Tibial nerve (tissue), 4 donors: ENCODE data around the gene MYH14. TPM values are rescaled to one million over a fixed set of nuclear protein-coding genes. Genes with fewer than 3 reads are reported as not detected.

Source experiments
- DNase-seq, 2 donors: peaks; one replicate each; pipeline ENCODE4 v3.0.0-alpha.2; 2019; ENCODE audit warnings: low spot score in 2 of 2
- H3K27ac ChIP-seq, 4 donors: fragments of 200-600 bp; sonication (generic) in 3 of 4; one replicate each; pipeline ENCODE4 v1.5.1; 2017 to 2019; ENCODE audit warnings: mild to moderate bottlenecking in 1 of 4
- H3K27me3 ChIP-seq, 2 donors: fragments of 200-600 bp; sonication (generic) in 1 of 2; one replicate each; pipeline versions ENCODE4 v1.5.1 to v1.6.0; 2017 to 2019
- H3K36me3 ChIP-seq, 3 donors: fragments of 200-600 bp; sonication (generic); one replicate each; pipeline ENCODE4 v1.5.1; 2018 to 2019
- H3K4me1 ChIP-seq, 4 donors: fragments of 200-600 bp; sonication (generic) in 3 of 4; one replicate each; pipeline ENCODE4 v1.5.1; 2017 to 2019
- H3K4me3 ChIP-seq, 4 donors: fragments of 200-600 bp; sonication (generic) in 3 of 4; one replicate each; pipeline ENCODE4 v1.5.1; 2017 to 2019; ENCODE audit warnings: mild to moderate bottlenecking in 1 of 4, moderate library complexity in 1 of 4
- H3K9me3 ChIP-seq, 4 donors: fragments of 200-600 bp; sonication (generic) in 3 of 4; one replicate each; pipeline ENCODE4 v1.5.1; 2017 to 2019
- CTCF ChIP-seq, 5 experiments: fragments of 200-600 bp in 3 of 5; fragments of 450-650 bp in 2 of 5; sonication (generic) in 3 of 5; IDR thresholded peaks; one replicate each; pipeline ENCODE4 v1.5.1; 2016 to 2019; ENCODE audit warnings: antibody characterized with exemption in 5 of 5, mild to moderate bottlenecking in 3 of 5, moderate library complexity in 2 of 5
- EP300 ChIP-seq, 2 donors: sonication (generic); formaldehyde crosslinking; IDR thresholded peaks; one replicate each; pipeline ENCODE4 v1.6.1; 2017; ENCODE audit warnings: antibody characterized with exemption in 2 of 2, mild to moderate bottlenecking in 1 of 2
- POLR2A ChIP-seq, 2 donors: fragments of 450-650 bp; IDR thresholded peaks; one replicate each; pipeline ENCODE4 v1.6.1; 2017; ENCODE audit warnings: antibody characterized with exemption in 2 of 2, mild to moderate bottlenecking in 2 of 2, moderate library complexity in 2 of 2
- WGBS, 2 donors: methylation state at CpG; one replicate each; pipeline ENCODE4 v1.1.5; 2018; 5-methylcytosine and 5-hydroxymethylcytosine counted together
- total RNA-seq, 4 donors: library from RNA; depleted of rRNA; stranded (reverse); fragments of >200 nt; gene quantifications; one replicate each; pipeline ENCODE4 v1.1.0, GENCODE V29; 2016

Gene MYH14
- total RNA-seq, 4 donors from 2014 or later: 12.9 to 30.3 (median 15.3) TPM

- 89 to 94% methylated on average over 14 to 19 of the region's 19 CpGs for WGBS, 2 donors
- Histone ChIP-seq H3K9me3 (peaks cover 0 to 22% (median 2%) of the 10 kb centered on the region in 4 donors), H3K27ac (no peak overlapping the region), H3K36me3 (peaks cover 0 to 71% (median 2%) of the 10 kb centered on the region in 3 donors), H3K4me3 (no peak overlapping the region), H3K27me3 (no peaks in the 10 kb centered on the region), H3K4me1 (no peaks in the 10 kb centered on the region)
- TF ChIP-seq CTCF (IDR thresholded peaks at IDR 0.05): no peak
- no peak for TF ChIP-seq POLR2A (IDR thresholded peaks at IDR 0.05)
- no peak for TF ChIP-seq EP300 (IDR thresholded peaks at IDR 0.05)
- no peak for DNase-seq
Observed at GRCh38 chr19:50248826-50249225, 45.4 kb downstream of the MYH14 start.

GRCh38 chr19:50249636-50250035 is 46.2 kb downstream of the MYH14 start:
- Histone ChIP-seq H3K27me3 (no peaks in the 10 kb centered on the region), H3K9me3 (peaks cover 0 to 28% (median 2%) of the 10 kb centered on the region in 4 donors), H3K4me1 (no peaks in the 10 kb centered on the region), H3K27ac (no peak overlapping the region), H3K4me3 (no peak overlapping the region), H3K36me3 (peaks cover 0 to 76% (median 2%) of the 10 kb centered on the region in 3 donors)
- DNase-seq: no peak
- 75 to 76% methylated on average over 7 to 16 of the region's 16 CpGs for WGBS, 2 donors
- TF ChIP-seq POLR2A (IDR thresholded peaks at IDR 0.05) (no peak), EP300 (IDR thresholded peaks at IDR 0.05) (no peak), CTCF (IDR thresholded peaks at IDR 0.05) (no peak)

GRCh38 chr19:50250450-50251136 is 47.2 kb downstream of the MYH14 start:
- 92 to 95% methylated on average over 15 of the region's 15 CpGs for WGBS, 2 donors
- H3K36me3 ChIP-seq: peaks cover 0 to 78% (median 2%) of the 10 kb centered on the region in 3 donors
- H3K4me3 ChIP-seq: no peak overlapping the region
- H3K9me3 ChIP-seq: peaks cover 0 to 31% (median 2%) of the 10 kb centered on the region in 4 donors
- TF ChIP-seq POLR2A (IDR thresholded peaks at IDR 0.05): no peak
- TF ChIP-seq CTCF (IDR thresholded peaks at IDR 0.05): no peak
- no peak for TF ChIP-seq EP300 (IDR thresholded peaks at IDR 0.05)
- DNase-seq: no peak
- no peaks in the 10 kb centered on the region for H3K27me3 ChIP-seq
- H3K27ac ChIP-seq: no peak overlapping the region
- no peaks in the 10 kb centered on the region for H3K4me1 ChIP-seq

GRCh38 chr19:50252111-50252886 is 48.9 kb downstream of the MYH14 start:
- peaks cover 0 to 25% (median 2%) of the 10 kb centered on the region in 4 donors for H3K9me3 ChIP-seq
- DNase-seq: no peak
- TF ChIP-seq CTCF (IDR thresholded peaks at IDR 0.05) (peak in 4 of 5 experiments; percentile 25 to 53 (median 41)), EP300 (IDR thresholded peaks at IDR 0.05) (no peak), POLR2A (IDR thresholded peaks at IDR 0.05) (no peak)
- H3K27me3 ChIP-seq: no peaks in the 10 kb centered on the region
- 91% methylated on average over 23 of the region's 23 CpGs for WGBS, 2 donors
- H3K27ac ChIP-seq: no peak overlapping the region
- no peaks in the 10 kb centered on the region for H3K4me1 ChIP-seq
- no peak overlapping the region for H3K4me3 ChIP-seq
- H3K36me3 ChIP-seq: peaks cover 0 to 77% (median 2%) of the 10 kb centered on the region in 3 donors

- H3K36me3 ChIP-seq: peaks cover 0 to 81% (median 2%) of the 10 kb centered on the region in 3 donors
Observed at GRCh38 chr19:50252887-50253268, 49.5 kb downstream of the MYH14 start.

More at GRCh38 chr19:50252887-50253268, 49.5 kb downstream of the MYH14 start:
- TF ChIP-seq POLR2A (IDR thresholded peaks at IDR 0.05): no peak
- no peak for TF ChIP-seq CTCF (IDR thresholded peaks at IDR 0.05)
- no peak for TF ChIP-seq EP300 (IDR thresholded peaks at IDR 0.05)
- DNase-seq: no peak
- Histone ChIP-seq H3K27ac (no peak overlapping the region), H3K4me3 (no peak overlapping the region), H3K9me3 (peaks cover 0 to 25% (median 2%) of the 10 kb centered on the region in 4 donors), H3K27me3 (no peaks in the 10 kb centered on the region), H3K4me1 (no peaks in the 10 kb centered on the region)
- WGBS, 2 donors: 84 to 93% methylated on average over 5 of the region's 5 CpGs
